ENCODE results near the gene CCDC138.

CCDC138 gene

GRCh38 chr2:108824316-108825070, 37.9 kb downstream of the CCDC138 start:
- Histone ChIP-seq H3K79me2 (ENCODE audit: insufficient read depth, low read depth) (no peaks in the 10 kb centered on the region), H3K36me3 (ENCODE audit: insufficient read depth) (peaks cover 4% of the 10 kb centered on the region; the same call in 1 of the 2 replicates), H2AFZ (ENCODE audit: low read depth) (no peak overlapping the region), H3K27ac (no peak overlapping the region), H4K20me1 (ENCODE audit: insufficient read depth) (no peaks in the 10 kb centered on the region), H3K4me3 (IDR thresholded peaks at IDR 0.05; ENCODE audit: insufficient read depth, low read depth, low read length) (no peak overlapping the region), H3K9ac (no peak overlapping the region), H3K4me2 (no peak overlapping the region), H3K27me3 (ENCODE audit: insufficient read depth, low read depth) (no peaks in the 10 kb centered on the region), H3K4me1 (ENCODE audit: low read depth, poor library complexity, severe bottlenecking) (no peaks in the 10 kb centered on the region)
- TF ChIP-seq CTCF (conservative IDR thresholded peaks at IDR 0.05; ENCODE audit: low read depth, low read length): no peak

DNA sequence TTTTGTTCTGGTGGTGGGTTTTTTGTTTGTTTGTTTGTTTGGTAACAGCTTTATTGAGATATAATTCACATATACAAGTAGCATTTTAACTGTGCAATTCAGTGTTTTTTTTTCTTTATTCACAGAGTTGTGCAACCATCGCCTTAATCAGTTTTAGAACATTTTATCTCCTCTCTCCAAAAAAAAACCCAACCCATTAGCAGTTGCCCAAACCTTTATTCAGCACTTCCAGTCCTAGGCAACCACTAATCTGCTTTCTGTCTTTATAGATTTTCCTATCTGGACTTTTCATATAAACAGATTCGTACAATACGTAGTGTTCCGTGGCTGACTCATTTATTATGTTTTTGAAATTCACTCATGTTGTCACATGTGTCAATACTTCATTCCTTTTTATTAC, 38.7 kb downstream of the CCDC138 start:
- Histone ChIP-seq H3K79me2 (ENCODE audit: insufficient read depth, low read depth) (no peaks in the 10 kb centered on the region), H3K9ac (no peak overlapping the region), H3K4me3 (IDR thresholded peaks at IDR 0.05; ENCODE audit: insufficient read depth, low read depth, low read length) (no peak overlapping the region), H3K36me3 (ENCODE audit: insufficient read depth) (no peaks in the 10 kb centered on the region), H3K4me2 (no peak overlapping the region), H3K4me1 (ENCODE audit: low read depth, poor library complexity, severe bottlenecking) (no peaks in the 10 kb centered on the region), H4K20me1 (ENCODE audit: insufficient read depth) (no peaks in the 10 kb centered on the region), H3K27ac (no peak overlapping the region), H2AFZ (ENCODE audit: low read depth) (no peak overlapping the region), H3K27me3 (ENCODE audit: insufficient read depth, low read depth) (no peaks in the 10 kb centered on the region)
- TF ChIP-seq CTCF (conservative IDR thresholded peaks at IDR 0.05; ENCODE audit: low read depth, low read length): no peak

DNA sequence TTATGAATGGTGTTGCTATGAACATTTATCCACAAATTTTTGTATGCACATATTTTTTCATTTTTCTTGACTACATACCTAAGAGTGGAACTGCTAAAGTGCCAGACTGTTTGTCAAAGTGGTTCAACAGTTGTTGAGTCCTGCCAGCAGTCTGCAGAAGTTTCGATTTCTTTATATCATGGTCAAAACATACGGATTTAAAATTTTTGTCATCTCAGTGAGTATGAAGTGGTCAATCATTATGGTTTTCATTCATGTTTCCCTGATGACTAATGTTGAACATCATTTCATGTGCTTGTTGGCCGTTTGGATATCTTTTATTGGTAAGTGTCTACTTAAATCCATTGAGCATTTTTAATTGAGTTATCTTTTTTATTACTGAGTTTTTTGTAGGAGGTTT, 39.2 kb downstream of the CCDC138 start:
- Histone ChIP-seq H3K27ac (no peak overlapping the region), H3K4me3 (IDR thresholded peaks at IDR 0.05; ENCODE audit: insufficient read depth, low read depth, low read length) (no peak overlapping the region), H3K79me2 (ENCODE audit: insufficient read depth, low read depth) (no peaks in the 10 kb centered on the region), H3K9ac (no peak overlapping the region), H3K4me1 (ENCODE audit: low read depth, poor library complexity, severe bottlenecking) (no peaks in the 10 kb centered on the region), H3K27me3 (ENCODE audit: insufficient read depth, low read depth) (no peaks in the 10 kb centered on the region), H3K36me3 (ENCODE audit: insufficient read depth) (no peaks in the 10 kb centered on the region), H4K20me1 (ENCODE audit: insufficient read depth) (no peaks in the 10 kb centered on the region), H3K4me2 (no peak overlapping the region), H2AFZ (ENCODE audit: low read depth) (no peak overlapping the region)
- no peak for TF ChIP-seq CTCF (conservative IDR thresholded peaks at IDR 0.05; ENCODE audit: low read depth, low read length)

GRCh38 chr2:108829578-108830310, 43.2 kb downstream of the CCDC138 start:
- Histone ChIP-seq H3K79me2 (ENCODE audit: insufficient read depth, low read depth) (no peaks in the 10 kb centered on the region), H4K20me1 (ENCODE audit: insufficient read depth) (no peaks in the 10 kb centered on the region), H2AFZ (ENCODE audit: low read depth) (no peak overlapping the region), H3K4me1 (ENCODE audit: low read depth, poor library complexity, severe bottlenecking) (no peaks in the 10 kb centered on the region), H3K9ac (no peak overlapping the region), H3K4me3 (IDR thresholded peaks at IDR 0.05; ENCODE audit: insufficient read depth, low read depth, low read length) (no peak overlapping the region), H3K36me3 (ENCODE audit: insufficient read depth) (no peaks in the 10 kb centered on the region), H3K4me2 (no peak overlapping the region), H3K27me3 (ENCODE audit: insufficient read depth, low read depth) (no peaks in the 10 kb centered on the region), H3K27ac (no peak overlapping the region)
- TF ChIP-seq CTCF (conservative IDR thresholded peaks at IDR 0.05; ENCODE audit: low read depth, low read length): no peak
